ENCODE data around the gene ADCK1. TPM values are rescaled to one million over a fixed set of nuclear protein-coding genes. Genes with fewer than 3 reads are reported as not detected.

ADCK1 gene
- polyA plus RNA-seq, 2 of the 4 experiments (the other 2 are of a cell fraction), result 6.6 to 8.1 TPM

DNA sequence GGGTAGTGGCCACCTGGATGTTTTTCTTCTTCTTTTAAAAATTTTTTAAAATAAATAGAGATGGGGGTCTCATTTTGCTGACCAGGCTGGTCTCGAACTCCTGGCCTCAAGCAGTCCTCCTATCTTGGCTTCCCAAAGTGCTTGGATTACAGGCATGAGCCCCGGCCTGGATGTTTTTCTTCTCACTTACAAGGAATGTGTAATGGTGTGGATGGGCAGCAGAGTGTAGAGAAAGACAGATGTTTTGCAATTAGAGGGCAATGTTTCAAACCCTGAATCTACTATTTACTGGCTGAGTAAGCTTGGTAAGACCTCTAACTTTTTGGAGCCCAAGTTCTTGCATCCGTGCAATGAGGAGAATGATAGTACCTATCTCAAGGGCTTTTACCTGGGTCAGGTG, 48.1 kb downstream of the ADCK1 start:
- Histone ChIP-seq H3K4me2 (no peak overlapping the region), H3K4me3 (no peak overlapping the region), H3K4me1 (no peaks in the 10 kb centered on the region), H3K9me3 (no peaks in the 10 kb centered on the region), H3K27ac (no peak overlapping the region)
- ATAC-seq (no peak), DNase-seq (ENCODE audit: low read depth in 1 of 2, low spot score in 1 of 2) (no peak), FAIRE-seq (no peak)
- no peak for TF ChIP-seq ZC3H11A (IDR thresholded peaks at IDR 0.05)
- POLR2A ChIA-PET, result no interaction called here
- WGBS (ENCODE audit: missing lambda C conversion rate), result 69% methylated on average over 3 of the region's 3 CpGs
- CTCF ChIA-PET, result no interaction called here

GRCh38 chr14:77849711-77850110, 49.8 kb downstream of the ADCK1 start:
- ChIA-PET POLR2A (no interaction called here), CTCF (interaction anchor here (0.6 to 2.9 kb wide), 2 partner anchors 12 to 270 kb away, joined by 3 to 16 read pairs; no protein-coding TSS in a partner anchor)
- no peak overlapping the region for H3K27ac ChIP-seq

GRCh38 chr14:77853919-77854318, 54.0 kb downstream of the ADCK1 start:
- ChIA-PET POLR2A (no interaction called here), CTCF (interaction anchor here (1.0 to 1.6 kb wide), 3 partner anchors 8 to 16 kb away, joined by 3 to 6 read pairs (median 4); no protein-coding TSS in a partner anchor)
- no peaks in the 10 kb centered on the region for H3K9me3 ChIP-seq
- no peak for FAIRE-seq
- ATAC-seq, result no peak
- no peak overlapping the region for H3K4me2 ChIP-seq
- H3K27ac ChIP-seq, result no peak overlapping the region
- H3K4me3 ChIP-seq, result no peak overlapping the region
- TF ChIP-seq EHF (CRISPR knock-in tag; IDR thresholded peaks at IDR 0.05) (no peak), EP300 (IDR thresholded peaks at IDR 0.05) (no peak), NR3C1 (IDR thresholded peaks at IDR 0.05) (no peak), NFE2L2 (conservative IDR thresholded peaks at IDR 0.05; ENCODE audit: low read length) (no peak), RCOR1 (IDR thresholded peaks at IDR 0.05; ENCODE audit: low read depth, low read length) (no peak), MYC (IDR thresholded peaks at IDR 0.05; ENCODE audit: borderline replicate concordance, low read length) (no peak), MAFK (IDR thresholded peaks at IDR 0.05; ENCODE audit: partially characterized antibody) (no peak), POLR2A (IDR thresholded peaks at IDR 0.05; ENCODE audit: low read length) (no peak), TFCP2L1 (CRISPR knock-in tag; IDR thresholded peaks at IDR 0.05) (no peak), PHF8 (IDR thresholded peaks at IDR 0.05; ENCODE audit: borderline replicate concordance, low read depth) (no peak), KDM1A (IDR thresholded peaks at IDR 0.05; ENCODE audit: low read depth) (no peak)
- TF ChIP-seq, protein P1, sequence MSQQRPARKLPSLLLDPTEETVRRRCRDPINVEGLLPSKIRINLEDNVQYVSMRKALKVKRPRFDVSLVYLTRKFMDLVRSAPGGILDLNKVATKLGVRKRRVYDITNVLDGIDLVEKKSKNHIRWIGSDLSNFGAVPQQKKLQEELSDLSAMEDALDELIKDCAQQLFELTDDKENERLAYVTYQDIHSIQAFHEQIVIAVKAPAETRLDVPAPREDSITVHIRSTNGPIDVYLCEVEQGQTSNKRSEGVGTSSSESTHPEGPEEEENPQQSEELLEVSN (IDR thresholded peaks at IDR 0.05; ENCODE audit: borderline replicate concordance, low read depth), result no peak
- TF ChIP-seq, protein P2, sequence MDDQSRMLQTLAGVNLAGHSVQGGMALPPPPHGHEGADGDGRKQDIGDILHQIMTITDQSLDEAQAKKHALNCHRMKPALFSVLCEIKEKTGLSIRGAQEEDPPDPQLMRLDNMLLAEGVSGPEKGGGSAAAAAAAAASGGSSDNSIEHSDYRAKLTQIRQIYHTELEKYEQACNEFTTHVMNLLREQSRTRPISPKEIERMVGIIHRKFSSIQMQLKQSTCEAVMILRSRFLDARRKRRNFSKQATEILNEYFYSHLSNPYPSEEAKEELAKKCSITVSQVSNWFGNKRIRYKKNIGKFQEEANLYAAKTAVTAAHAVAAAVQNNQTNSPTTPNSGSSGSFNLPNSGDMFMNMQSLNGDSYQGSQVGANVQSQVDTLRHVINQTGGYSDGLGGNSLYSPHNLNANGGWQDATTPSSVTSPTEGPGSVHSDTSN (IDR thresholded peaks at IDR 0.05), result no peak
- no peak for DNase-seq (ENCODE audit: low read depth in 1 of 2, low spot score in 1 of 2)
- H3K4me1 ChIP-seq, result no peaks in the 10 kb centered on the region

More at GRCh38 chr14:77849711-77850110, 49.8 kb downstream of the ADCK1 start:
- no peak for FAIRE-seq
- Histone ChIP-seq H3K4me3 (no peak overlapping the region), H3K4me2 (no peak overlapping the region), H3K9me3 (no peaks in the 10 kb centered on the region), H3K4me1 (no peaks in the 10 kb centered on the region)
- ATAC-seq, result no peak
- DNase-seq (ENCODE audit: low read depth in 1 of 2, low spot score in 1 of 2), result no peak
- 61% methylated on average over 1 of the region's 1 CpG for WGBS (ENCODE audit: missing lambda C conversion rate)
- TF ChIP-seq NR3C1 (IDR thresholded peaks at IDR 0.05) (no peak), JUNB (IDR thresholded peaks at IDR 0.05) (no peak), RNF2 (IDR thresholded peaks at IDR 0.05; ENCODE audit: borderline replicate concordance, low read depth) (no peak)

- FAIRE-seq, result no peak
- Histone ChIP-seq H3K9me3 (no peaks in the 10 kb centered on the region), H3K4me1 (no peaks in the 10 kb centered on the region), H3K4me2 (no peak overlapping the region), H3K27ac (no peak overlapping the region), H3K4me3 (no peak overlapping the region)
- no peak for DNase-seq (ENCODE audit: low read depth in 1 of 2, low spot score in 1 of 2)
- no peak for TF ChIP-seq NR3C1 (IDR thresholded peaks at IDR 0.05)
- TF ChIP-seq, protein P3, sequence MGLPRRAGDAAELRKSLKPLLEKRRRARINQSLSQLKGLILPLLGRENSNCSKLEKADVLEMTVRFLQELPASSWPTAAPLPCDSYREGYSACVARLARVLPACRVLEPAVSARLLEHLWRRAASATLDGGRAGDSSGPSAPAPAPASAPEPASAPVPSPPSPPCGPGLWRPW (IDR thresholded peaks at IDR 0.05), result no peak
- TF ChIP-seq HOXB5 (CRISPR knock-in tag; IDR thresholded peaks at IDR 0.05), result no peak
- TF ChIP-seq CBX2 (IDR thresholded peaks at IDR 0.05; ENCODE audit: borderline replicate concordance, low read depth), result no peak
- no peak for TF ChIP-seq SREBF2 (IDR thresholded peaks at IDR 0.05)
- TF ChIP-seq NFE2L2 (conservative IDR thresholded peaks at IDR 0.05; ENCODE audit: low read length), result no peak
- TF ChIP-seq JUN (IDR thresholded peaks at IDR 0.05), result no peak
- no peak for TF ChIP-seq GATA3 (IDR thresholded peaks at IDR 0.05; ENCODE audit: borderline replicate concordance)
- no peak for TF ChIP-seq CHD2 (IDR thresholded peaks at IDR 0.05; ENCODE audit: low read length, partially characterized antibody)
- no peak for TF ChIP-seq RARB (CRISPR knock-in tag; IDR thresholded peaks at IDR 0.05)
- no peak for TF ChIP-seq RFX5 (IDR thresholded peaks at IDR 0.05)
- no peak for TF ChIP-seq BHLHE40 (IDR thresholded peaks at IDR 0.05; ENCODE audit: low read depth, low read length)
- no peak for TF ChIP-seq ZNF302 (CRISPR knock-in tag; IDR thresholded peaks at IDR 0.05)
- no peak for TF ChIP-seq ESRRA (IDR thresholded peaks at IDR 0.05; ENCODE audit: borderline replicate concordance, low read length)
- TF ChIP-seq RAD21 (conservative IDR thresholded peaks at IDR 0.05 in 1 of 2, IDR thresholded peaks at IDR 0.05 in 1 of 2), result no peak
- WGBS (ENCODE audit: missing lambda C conversion rate), result 82% methylated on average over 6 of the region's 6 CpGs
- CTCF ChIA-PET, result interaction anchor here (0.7 kb wide), 1 partner anchor 710 kb away, joined by 4 read pairs; no protein-coding TSS in a partner anchor
- POLR2A ChIA-PET, result no interaction called here
- ATAC-seq, result no peak
Measured at GRCh38 chr14:77856941-77857340, 57.0 kb downstream of the ADCK1 start.
